Smooth muscle cell (in vitro differentiated cells): ENCODE results near the gene MAPK8IP1. TPM values are rescaled to one million over a fixed set of nuclear protein-coding genes. Genes with fewer than 3 reads are reported as not detected.
A peak's percentile ranks its signal among the peaks of the same experiment; 100 is the strongest.
"Not testable (repeated sequence)": the region's sequence is repeated elsewhere in the genome, so short reads cannot be mapped to it uniquely, and the experiment has no call there.

ENCODE experiments used
- DNase-seq: peaks from one replicate; lab custom pipeline; 2025; ENCODE audit not compliant: unreplicated experiment; lab: John Stamatoyannopoulos, UW
- H2AFZ ChIP-seq: fragments of 200-600 bp; sonication (generic); 2 replicates; pipeline ENCODE4 v1.6.0; 2016; ENCODE audit warnings: antibody characterized with exemption, low read depth, mild to moderate bottlenecking
- H3F3A ChIP-seq: fragments of 200-600 bp; sonication (generic); 2 replicates; pipeline ENCODE4 v1.6.0; 2017; ENCODE audit warnings: antibody characterized with exemption, low read depth
- H3K27ac ChIP-seq: fragments of 200-600 bp; sonication (generic); 2 replicates; pipeline ENCODE4 v1.5.1; 2016; ENCODE audit warnings: low read depth, mild to moderate bottlenecking
- H3K27me3 ChIP-seq: fragments of 200-600 bp; sonication (generic); 2 replicates; pipeline ENCODE4 v1.6.1; 2016; ENCODE audit warnings: low read depth, mild to moderate bottlenecking
- H3K36me3 ChIP-seq: fragments of 200-600 bp; sonication (generic); 2 replicates; pipeline ENCODE4 v1.5.1; 2016; ENCODE audit warnings: low read depth
- H3K4me1 ChIP-seq: fragments of 200-600 bp; sonication (generic); 2 replicates; pipeline ENCODE4 v1.5.1; 2016; ENCODE audit warnings: low read depth
- H3K4me2 ChIP-seq: fragments of 200-600 bp; sonication (generic); 2 replicates; pipeline ENCODE4 v1.6.0; 2016; ENCODE audit warnings: mild to moderate bottlenecking
- H3K4me3 ChIP-seq: fragments of 200-600 bp; sonication (generic); 2 replicates; pipeline ENCODE4 v1.5.1; 2016; ENCODE audit warnings: mild to moderate bottlenecking
- H3K79me2 ChIP-seq: fragments of 200-600 bp; sonication (generic); 2 replicates; pipeline ENCODE4 v1.6.0; 2016; ENCODE audit warnings: low read depth, mild to moderate bottlenecking
- H3K9ac ChIP-seq: fragments of 200-600 bp; sonication (generic); 2 replicates; pipeline ENCODE4 v1.6.0; 2016; ENCODE audit warnings: low read depth
- H3K9me3 ChIP-seq: fragments of 200-600 bp; sonication (generic); replicated peaks from 2 replicates; pipeline ENCODE4 v1.5.1; 2016; ENCODE audit warnings: low read depth
- H4K20me1 ChIP-seq: fragments of 200-600 bp; sonication (generic); 2 replicates; pipeline ENCODE4 v1.6.0; 2016; ENCODE audit warnings: low read depth
- CTCF ChIP-seq: fragments of 200-600 bp; sonication (generic); IDR thresholded peaks from 2 replicates; pipeline ENCODE4 v1.5.1; 2017; ENCODE audit warnings: borderline replicate concordance, mild to moderate bottlenecking, antibody characterized with exemption; ENCODE audit not compliant: insufficient read depth, poor library complexity, severe bottlenecking
- WGBS: methylation state at CpG from one replicate; pipeline ENCODE4 v1.1.7; 2016; ENCODE audit warnings: low lambda C conversion rate; 5-methylcytosine and 5-hydroxymethylcytosine counted together
- polyA plus RNA-seq: library from polyadenylated mRNA; unstranded; fragments of >200 nt; fragmentation: Nextera tagmentation; extraction: Ambion mirVana; gene quantifications from 2 replicates; pipeline ENCODE4 v1.2.1, GENCODE V29; 2016
- total RNA-seq: library from RNA; depleted of rRNA; stranded (reverse); fragments of >200 nt; gene quantifications from 2 replicates; pipeline ENCODE4 v1.2.3, GENCODE V29; 2014

MAPK8IP1 gene
- total RNA-seq (3.9 and 8.1 TPM in 2 replicates), polyA plus RNA-seq (4.9 and 5.2 TPM in 2 replicates)

DNA sequence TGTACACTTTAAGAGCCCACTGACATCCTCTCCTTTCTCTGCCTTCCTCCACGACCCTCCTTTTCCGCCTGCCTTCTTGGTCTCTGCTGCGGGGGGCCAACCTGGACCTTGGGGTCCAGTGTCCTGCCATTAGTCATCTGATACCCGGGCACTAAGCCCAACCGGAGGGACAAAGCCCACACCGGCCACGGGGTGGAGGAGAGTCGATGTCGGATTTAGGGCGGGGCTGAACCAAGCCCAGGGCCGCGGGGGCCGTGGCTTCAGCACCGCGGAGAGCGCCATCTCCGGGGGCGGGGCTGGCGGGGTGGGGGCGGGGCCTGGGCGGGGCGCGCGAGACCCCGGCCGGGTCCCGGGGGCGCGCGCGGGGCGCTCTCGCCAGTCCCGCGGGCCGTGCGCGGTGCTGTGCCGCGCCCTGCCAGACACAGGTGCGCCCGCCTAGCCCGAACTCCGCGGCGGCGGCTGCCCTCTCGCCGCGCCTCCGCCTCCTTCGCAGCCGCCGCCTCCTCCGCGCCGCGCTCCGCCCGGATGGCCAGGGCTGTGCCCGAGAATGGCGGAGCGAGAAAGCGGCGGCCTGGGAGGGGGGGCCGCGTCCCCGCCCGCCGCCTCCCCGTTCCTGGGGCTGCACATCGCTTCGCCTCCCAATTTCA, at the start of gene MAPK8IP1:
Gene MAPK8IP1 (plus strand): TSS at position 378 of the 647 bp plus-strand sequence. CDS start 170 bp downstream, at position 548.
- no peaks in the 10 kb centered on the region for H3K36me3 ChIP-seq
- H3K4me2 ChIP-seq: peak within 1 kb of the TSS; percentile 90
- H2AFZ ChIP-seq: no peak within 1 kb of the TSS
- peak; percentile 13 for DNase-seq
- no peak for TF ChIP-seq CTCF
- H3K79me2 ChIP-seq: no peaks in the 10 kb centered on the region
- peaks cover 43% of the 10 kb centered on the region for H4K20me1 ChIP-seq
- H3K4me3 ChIP-seq: peak within 1 kb of the TSS; percentile 50
- peaks cover 12% of the 10 kb centered on the region for H3K27me3 ChIP-seq
- no peak within 1 kb of the TSS for H3K9ac ChIP-seq
- WGBS: 3% methylated on average over 42 of the region's 73 CpGs
- H3K9me3 ChIP-seq: no peaks in the 10 kb centered on the region
- H3K27ac ChIP-seq: no peak within 1 kb of the TSS
- H3F3A ChIP-seq: no peaks in the 10 kb centered on the region
- H3K4me1 ChIP-seq: no peaks in the 10 kb centered on the region

GRCh38 chr11:45839204-45839603, 46.2 kb upstream of the MAPK8IP1 start:
- no peak overlapping the region for H3K4me3 ChIP-seq
- no peaks in the 10 kb centered on the region for H4K20me1 ChIP-seq
- no peak for TF ChIP-seq CTCF
- no peaks in the 10 kb centered on the region for H3K36me3 ChIP-seq
- peaks cover 6% of the 10 kb centered on the region for H3K27me3 ChIP-seq
- DNase-seq: no peak
- no peak overlapping the region for H3K4me2 ChIP-seq
- H2AFZ ChIP-seq: no peak overlapping the region
- no peaks in the 10 kb centered on the region for H3K9me3 ChIP-seq
- no peak overlapping the region for H3K9ac ChIP-seq
- H3K4me1 ChIP-seq: no peaks in the 10 kb centered on the region
- no peak overlapping the region for H3K27ac ChIP-seq
- H3K79me2 ChIP-seq: no peaks in the 10 kb centered on the region
- 95% methylated on average over 6 of the region's 6 CpGs for WGBS
- no peaks in the 10 kb centered on the region for H3F3A ChIP-seq

DNA sequence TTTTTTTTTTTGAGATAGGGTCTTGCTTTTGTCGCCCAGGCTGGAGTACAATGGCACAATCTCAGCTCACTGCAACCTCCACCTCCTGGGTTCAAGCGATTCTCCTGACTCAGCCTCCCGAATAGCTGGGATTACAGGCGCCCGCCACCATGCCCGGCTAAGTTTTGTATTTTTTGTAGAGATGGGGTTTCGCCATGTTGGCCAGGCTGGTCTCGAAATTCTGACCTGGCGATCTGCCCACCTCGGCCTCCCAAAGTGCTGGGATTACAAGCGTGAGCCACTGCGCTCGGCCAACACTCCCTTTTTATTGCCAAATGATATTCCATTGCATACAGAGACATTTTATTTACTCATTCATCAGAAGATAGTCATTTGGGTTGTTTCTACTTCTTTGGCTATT, 45.2 kb upstream of the MAPK8IP1 start:
- H3K27ac ChIP-seq, H4K20me1 ChIP-seq, H3K27me3 ChIP-seq, H3K4me3 ChIP-seq, H3K9ac ChIP-seq, DNase-seq, H3K4me1 ChIP-seq, H2AFZ ChIP-seq, H3F3A ChIP-seq, H3K36me3 ChIP-seq, H3K9me3 ChIP-seq, H3K4me2 ChIP-seq, H3K79me2 ChIP-seq: not testable (repeated sequence)
- WGBS: 94% methylated on average over 13 of the region's 13 CpGs

- H3K9ac ChIP-seq: peak overlapping the region; percentile 57
- H3K4me3 ChIP-seq: peak overlapping the region; percentile 29
- H3K4me1 ChIP-seq: peaks cover 2% of the 10 kb centered on the region
- H3K36me3 ChIP-seq: no peaks in the 10 kb centered on the region
- H2AFZ ChIP-seq: peak overlapping the region; percentile 40
- peak overlapping the region; percentile 62 for H3K4me2 ChIP-seq
- no peaks in the 10 kb centered on the region for H3F3A ChIP-seq
- peak; percentile 49 for DNase-seq
- H3K79me2 ChIP-seq: peaks cover 6% of the 10 kb centered on the region
- H4K20me1 ChIP-seq: peaks cover 4% of the 10 kb centered on the region
- H3K27me3 ChIP-seq: no peaks in the 10 kb centered on the region
- H3K27ac ChIP-seq: peak overlapping the region; percentile 36
- 20% methylated on average over 22 of the region's 22 CpGs for WGBS
- no peaks in the 10 kb centered on the region for H3K9me3 ChIP-seq
- peak; percentile 91 for TF ChIP-seq CTCF
These were observed 42.1 kb upstream of the MAPK8IP1 start for GRCh38 chr11:45843158-45843924.
